Retinal pigment epithelial cell (primary cell): ENCODE data around the gene MAP3K10.

Experiments used
- DNase-seq: peaks from one replicate; pipeline ENCODE4 v3.0.0-alpha.2; 2010; ENCODE audit warnings: low read depth
- H3K4me3 ChIP-seq: 2 replicates; pipeline ENCODE4 v1.5.1; 2011; ENCODE audit warnings: mild to moderate bottlenecking, low read length, control low read depth, moderate library complexity
- CTCF ChIP-seq: conservative IDR thresholded peaks from 2 replicates; pipeline ENCODE4 v1.5.1; 2011; ENCODE audit warnings: low read depth, low read length, control low read depth, inconsistent platforms

Gene MAP3K10

GRCh38 chr19:40231544-40232424, 40.6 kb downstream of the MAP3K10 start:
- TF ChIP-seq CTCF = no peak
- H3K4me3 ChIP-seq = no peak overlapping the region
- no peak for DNase-seq

GRCh38 chr19:40232479-40232878, 41.3 kb downstream of the MAP3K10 start:
- no peak for TF ChIP-seq CTCF
- no peak overlapping the region for H3K4me3 ChIP-seq
- DNase-seq = no peak

GRCh38 chr19:40232949-40233810, 42.0 kb downstream of the MAP3K10 start:
- no peak for DNase-seq
- no peak overlapping the region for H3K4me3 ChIP-seq
- no peak for TF ChIP-seq CTCF

- H3K4me3 ChIP-seq = no peak overlapping the region
- DNase-seq = no peak
- no peak for TF ChIP-seq CTCF
Observed at GRCh38 chr19:40233811-40234389, 42.7 kb downstream of the MAP3K10 start.

GRCh38 chr19:40234429-40235237, 43.4 kb downstream of the MAP3K10 start:
- no peak for DNase-seq
- no peak for TF ChIP-seq CTCF
- H3K4me3 ChIP-seq = no peak overlapping the region

GRCh38 chr19:40235238-40236025, 44.2 kb downstream of the MAP3K10 start:
- H3K4me3 ChIP-seq = no peak overlapping the region
- no peak for DNase-seq
- peak; percentile 33 for TF ChIP-seq CTCF
